Upper lobe of left lung (tissue), 4 donors: ENCODE results near the gene CACNA1F.

ENCODE experiments used
- EP300 ChIP-seq, 4 donors: sonication (generic); formaldehyde crosslinking; IDR thresholded peaks; one replicate each; pipeline ENCODE4 v1.5.1; 2017; ENCODE audit warnings: antibody characterized with exemption in 4 of 4, control low read depth in 2 of 4
- POLR2A ChIP-seq, 4 donors: fragments of 450-650 bp; IDR thresholded peaks; one replicate each; pipeline ENCODE4 v1.5.1; 2016 to 2017; ENCODE audit warnings: antibody characterized with exemption in 4 of 4, mild to moderate bottlenecking in 2 of 4
- POLR2AphosphoS5 ChIP-seq, 2 donors: sonication (generic); formaldehyde crosslinking; IDR thresholded peaks; one replicate each; pipeline ENCODE4 v1.5.1; 2017; ENCODE audit warnings: antibody characterized with exemption in 2 of 2
- TF ChIP-seq, protein P1 (sequence below), 6 experiments: fragments of 450-650 bp in 4 of 6; fragments of 200-600 bp in 2 of 6; sonication (generic) in 2 of 6; IDR thresholded peaks; one replicate each; pipeline ENCODE4 v1.5.1; 2016 to 2019; ENCODE audit warnings: antibody characterized with exemption in 6 of 6

DNA sequence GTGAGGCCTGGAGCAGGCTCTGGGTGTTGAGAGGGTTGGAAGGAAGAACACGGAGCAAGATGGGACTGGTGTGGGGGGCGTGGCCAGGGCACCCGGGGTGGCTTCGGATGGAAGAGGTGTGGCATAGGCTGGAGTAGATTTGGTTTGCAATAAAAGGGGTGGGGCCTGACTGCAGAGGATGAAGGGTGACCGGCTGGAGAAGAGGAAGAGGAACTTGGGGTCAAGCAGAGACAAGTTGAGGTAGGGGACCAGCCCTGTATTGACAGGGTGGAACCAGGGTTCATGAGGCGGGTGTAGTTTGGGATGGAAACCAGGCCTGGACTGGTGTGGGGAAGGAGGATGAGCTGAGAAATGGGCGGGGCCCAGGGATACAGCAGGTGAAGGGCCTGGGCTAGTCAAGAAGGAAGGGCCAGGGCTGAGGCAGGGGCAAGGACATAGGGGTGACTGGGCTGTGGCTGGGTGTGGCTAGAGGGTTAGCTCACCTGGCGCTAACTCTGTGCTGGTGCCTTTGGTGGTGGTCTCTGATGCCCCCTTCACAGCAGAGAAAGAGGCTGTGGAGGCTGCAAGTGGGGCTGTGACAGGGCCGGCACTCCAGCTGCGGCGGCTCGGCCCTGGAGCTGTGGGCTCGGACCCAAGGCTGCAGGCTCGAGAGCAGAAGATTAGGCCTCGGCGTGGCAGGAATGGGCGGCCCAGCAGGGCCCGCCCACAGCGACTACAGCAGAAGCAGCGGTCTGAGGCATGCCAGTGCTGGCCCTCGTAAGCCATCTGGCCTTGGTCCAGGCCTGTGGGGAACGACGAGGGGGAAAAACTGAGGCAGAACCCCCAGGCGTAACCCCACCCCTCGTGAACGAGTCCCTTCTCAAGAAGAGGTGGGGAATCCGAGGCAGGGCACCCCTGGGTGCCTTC is 56.5 kb downstream of the CACNA1F start:
- TF ChIP-seq, protein P1, sequence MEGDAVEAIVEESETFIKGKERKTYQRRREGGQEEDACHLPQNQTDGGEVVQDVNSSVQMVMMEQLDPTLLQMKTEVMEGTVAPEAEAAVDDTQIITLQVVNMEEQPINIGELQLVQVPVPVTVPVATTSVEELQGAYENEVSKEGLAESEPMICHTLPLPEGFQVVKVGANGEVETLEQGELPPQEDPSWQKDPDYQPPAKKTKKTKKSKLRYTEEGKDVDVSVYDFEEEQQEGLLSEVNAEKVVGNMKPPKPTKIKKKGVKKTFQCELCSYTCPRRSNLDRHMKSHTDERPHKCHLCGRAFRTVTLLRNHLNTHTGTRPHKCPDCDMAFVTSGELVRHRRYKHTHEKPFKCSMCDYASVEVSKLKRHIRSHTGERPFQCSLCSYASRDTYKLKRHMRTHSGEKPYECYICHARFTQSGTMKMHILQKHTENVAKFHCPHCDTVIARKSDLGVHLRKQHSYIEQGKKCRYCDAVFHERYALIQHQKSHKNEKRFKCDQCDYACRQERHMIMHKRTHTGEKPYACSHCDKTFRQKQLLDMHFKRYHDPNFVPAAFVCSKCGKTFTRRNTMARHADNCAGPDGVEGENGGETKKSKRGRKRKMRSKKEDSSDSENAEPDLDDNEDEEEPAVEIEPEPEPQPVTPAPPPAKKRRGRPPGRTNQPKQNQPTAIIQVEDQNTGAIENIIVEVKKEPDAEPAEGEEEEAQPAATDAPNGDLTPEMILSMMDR (IDR thresholded peaks at IDR 0.05), result no peak
- no peak for TF ChIP-seq POLR2AphosphoS5 (IDR thresholded peaks at IDR 0.05)
- TF ChIP-seq POLR2A (IDR thresholded peaks at IDR 0.05), result no peak
- TF ChIP-seq EP300 (IDR thresholded peaks at IDR 0.05), result no peak
